Endometrial microvascular endothelial cells (primary cell): ENCODE data around the gene ZBED5. TPM values are rescaled to one million over a fixed set of nuclear protein-coding genes. Genes with fewer than 3 reads are reported as not detected.
"Not testable (repeated sequence)": the region's sequence is repeated elsewhere in the genome, so short reads cannot be mapped to it uniquely, and the experiment has no call there.

Source experiments
- in situ Hi-C: cut with HindIII; loops from 2 replicates; pipeline ENCODE4 v1.10.0; 2017; ENCODE audit warnings: low sequenced_read_pairs, low pct_unique_long_range_greater_than_20kb; ENCODE audit errors: inconsistent ontology term
- total RNA-seq: library from RNA; depleted of rRNA; stranded (reverse); fragments of >200 nt; gene quantifications from one replicate; pipeline ENCODE4 v1.2.3, GENCODE V29; 2015; ENCODE audit errors: inconsistent ontology term

Gene ZBED5
- total RNA-seq, 1 donor from 2014 or later: 32.6 TPM

- in situ Hi-C loops: no loop called here
These were observed 9.6 kb downstream of the ZBED5 start for GRCh38 chr11:10847960-10848860.

GRCh38 chr11:10846660-10847059, 11.2 kb downstream of the ZBED5 start:
- in situ Hi-C loops: no loop called here

- in situ Hi-C loops: no loop called here
These were observed 12.3 kb downstream of the ZBED5 start for GRCh38 chr11:10845589-10845988.

- in situ Hi-C loops: no loop called here
These were observed 13.1 kb downstream of the ZBED5 start for GRCh38 chr11:10844796-10845195.

GRCh38 chr11:10844356-10844755, 13.5 kb downstream of the ZBED5 start:
- in situ Hi-C loops: no loop called here

GRCh38 chr11:10838881-10839280, 19.0 kb downstream of the ZBED5 start:
- in situ Hi-C loops: no loop called here

GRCh38 chr11:10838083-10838482, 19.8 kb downstream of the ZBED5 start:
- in situ Hi-C loops: no loop called here

- in situ Hi-C loops: not testable (repeated sequence)
These were observed 21.0 kb downstream of the ZBED5 start for GRCh38 chr11:10836884-10837283.

- in situ Hi-C loops: no loop called here
These were observed 28.7 kb downstream of the ZBED5 start for GRCh38 chr11:10829139-10829538.

GRCh38 chr11:10828402-10828801, 29.5 kb downstream of the ZBED5 start:
- in situ Hi-C loops: no loop called here

- in situ Hi-C loops: no loop called here
These were observed 33.0 kb downstream of the ZBED5 start for GRCh38 chr11:10824888-10825287.

- in situ Hi-C loops: no loop called here
These were observed 34.7 kb downstream of the ZBED5 start for GRCh38 chr11:10823152-10823579.

- in situ Hi-C loops: not testable (repeated sequence)
These were observed 35.4 kb downstream of the ZBED5 start for GRCh38 chr11:10822491-10822890.

- in situ Hi-C loops: no loop called here
These were observed 39.3 kb downstream of the ZBED5 start for GRCh38 chr11:10818594-10818993.

- in situ Hi-C loops: no loop called here
These were observed 43.9 kb downstream of the ZBED5 start for GRCh38 chr11:10813945-10814344.

GRCh38 chr11:10809373-10810160, 48.3 kb downstream of the ZBED5 start:
- in situ Hi-C loops: no loop called here

GRCh38 chr11:10808553-10809372, 49.1 kb downstream of the ZBED5 start, which contains the start of gene EIF4G2:
Gene EIF4G2, minus strand, starts transcription at chr11:10808926.
- in situ Hi-C loops: no loop called here

- in situ Hi-C loops: no loop called here
These were observed 49.7 kb downstream of the ZBED5 start for GRCh38 chr11:10808235-10808552.
